Spinal cord (tissue), 10 donors: Measurements from ENCODE around the gene SNX13. TPM values are rescaled to one million over a fixed set of nuclear protein-coding genes. Genes with fewer than 3 reads are reported as not detected.
A peak's percentile ranks its signal among the peaks of the same experiment; 100 is the strongest.

ENCODE experiments used
- DNase-seq, 6 donors: peaks; one replicate each; pipeline versions ENCODE4 v3.0.0 to v3.0.0-alpha.2; 2013 to 2015; ENCODE audit warnings: low spot score in 6 of 6, low read depth in 4 of 6
- H3K27ac ChIP-seq: one replicate; pipeline ENCODE4 v1.5.1; 2013; ENCODE audit warnings: low read depth, low read length, control low read depth
- H3K27me3 ChIP-seq: one replicate; pipeline ENCODE4 v1.6.1; 2013; ENCODE audit warnings: low read length; ENCODE audit not compliant: control insufficient read depth, insufficient read depth
- H3K36me3 ChIP-seq: one replicate; pipeline ENCODE4 v1.6.1; 2013; ENCODE audit warnings: low read length; ENCODE audit not compliant: control insufficient read depth, insufficient read depth
- H3K4me1 ChIP-seq: one replicate; pipeline ENCODE4 v1.6.1; 2013; ENCODE audit warnings: low read length; ENCODE audit not compliant: control insufficient read depth, insufficient read depth
- H3K4me3 ChIP-seq: one replicate; pipeline ENCODE4 v1.5.1; 2013; ENCODE audit warnings: low read depth, low read length, control low read depth
- H3K9me3 ChIP-seq: one replicate; pipeline ENCODE4 v1.6.1; 2013; ENCODE audit warnings: low read length; ENCODE audit not compliant: control insufficient read depth, insufficient read depth
- WGBS: methylation state at CpG from one replicate; pipeline ENCODE4 v1.1.5; 2013; ENCODE audit warnings: missing lambda C conversion rate; ENCODE audit not compliant: insufficient coverage; 5-methylcytosine and 5-hydroxymethylcytosine counted together
- polyA plus RNA-seq, 2 donors: library from polyadenylated mRNA; unstranded; fragments of 120-200 nt; gene quantifications; one replicate each; pipeline ENCODE4 v1.2.1, GENCODE V29; 2013; ENCODE audit not compliant: insufficient read length in 2 of 2
- total RNA-seq, 2 donors: library from RNA; depleted of rRNA in 1 of 2; stranded (reverse); fragments of 120-200 nt in 1 of 2; fragments of >200 nt in 1 of 2; gene quantifications; one replicate each; pipeline versions ENCODE4 v1.2.3 to v1.2.4, GENCODE V29; 2013 to 2014
- donor health status: healthy.

Gene SNX13
- total and polyA plus RNA-seq, 4 donors, result 27.9 to 97.6 (median 56.7) TPM

GRCh38 chr7:17845197-17845547 lies 95.1 kb downstream of the SNX13 start:
- H3K4me3 ChIP-seq, result no peak overlapping the region
- peaks cover 6% of the 10 kb centered on the region for H3K36me3 ChIP-seq
- H3K27me3 ChIP-seq, result no peaks in the 10 kb centered on the region
- peaks cover 1% of the 10 kb centered on the region for H3K9me3 ChIP-seq
- 100% methylated on average over 1 of the region's 4 CpGs for WGBS
- DNase-seq, result no peak
- H3K27ac ChIP-seq, result no peak overlapping the region
- peaks cover 4% of the 10 kb centered on the region for H3K4me1 ChIP-seq

DNA sequence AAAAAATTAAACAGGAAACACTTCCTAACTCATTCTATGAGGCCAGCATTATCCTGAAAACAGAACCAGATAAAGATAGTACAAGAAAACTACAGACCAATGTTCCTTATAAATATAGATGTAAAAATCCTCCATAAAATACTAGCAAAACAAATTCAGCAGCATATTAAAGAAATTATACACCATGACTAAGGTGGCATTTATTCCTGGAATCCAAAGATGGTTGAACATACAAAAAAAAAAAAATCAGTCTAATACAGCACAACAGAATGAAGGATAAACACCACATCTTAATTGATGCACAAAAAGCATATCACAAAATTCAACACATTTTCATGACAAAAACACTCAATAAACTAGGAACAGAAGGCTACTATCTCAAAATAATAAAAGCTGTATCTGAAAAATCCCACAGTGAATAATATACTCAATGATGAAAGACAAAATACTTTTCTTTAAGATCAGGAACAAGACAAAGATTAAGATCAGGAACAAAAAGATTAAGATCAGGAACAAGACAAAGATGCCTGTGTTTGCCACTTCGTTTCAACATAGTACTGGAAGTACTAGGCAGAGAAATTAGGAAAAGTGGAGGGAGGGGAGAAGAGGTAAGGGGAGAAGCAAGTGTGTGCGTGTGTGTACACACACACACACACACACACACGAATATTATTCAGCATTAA lies 95.6 kb downstream of the SNX13 start:
- no peak overlapping the region for H3K4me3 ChIP-seq
- H3K27me3 ChIP-seq, result no peaks in the 10 kb centered on the region
- no CpG with 5 or more reads among the region's 3 CpGs for WGBS
- peaks cover 4% of the 10 kb centered on the region for H3K4me1 ChIP-seq
- H3K36me3 ChIP-seq, result peaks cover 6% of the 10 kb centered on the region
- DNase-seq, result no peak
- no peak overlapping the region for H3K27ac ChIP-seq
- H3K9me3 ChIP-seq, result peaks cover 1% of the 10 kb centered on the region

- Histone ChIP-seq H3K4me3 (no peak overlapping the region), H3K9me3 (peaks cover 1% of the 10 kb centered on the region), H3K36me3 (peaks cover 6% of the 10 kb centered on the region), H3K27me3 (no peaks in the 10 kb centered on the region), H3K27ac (no peak overlapping the region), H3K4me1 (peaks cover 4% of the 10 kb centered on the region)
- DNase-seq, result no peak
- WGBS, result no CpG with 5 or more reads among the region's 4 CpGs
These were observed 96.3 kb downstream of the SNX13 start for GRCh38 chr7:17844022-17844421.

DNA sequence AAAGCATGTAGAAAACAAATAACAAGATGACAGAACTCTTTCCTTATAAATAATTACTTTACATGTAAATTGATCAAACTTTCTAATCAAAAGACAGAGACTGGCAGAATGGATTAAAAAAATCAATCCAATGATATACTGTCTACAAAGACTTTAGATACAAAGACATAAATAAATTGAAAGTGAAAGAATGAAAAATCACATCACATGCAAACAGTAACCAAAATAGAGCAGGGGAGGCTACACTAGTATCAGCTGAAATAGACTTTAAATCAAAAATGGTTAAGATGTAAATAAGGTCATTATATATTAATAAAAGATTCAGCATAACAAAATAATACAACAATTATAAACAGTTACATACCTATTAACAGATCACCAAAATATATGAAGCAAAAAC lies 97.3 kb downstream of the SNX13 start:
- no peaks in the 10 kb centered on the region for H3K27me3 ChIP-seq
- no peak for DNase-seq
- H3K4me3 ChIP-seq, result no peak overlapping the region
- no peaks in the 10 kb centered on the region for H3K4me1 ChIP-seq
- no peaks in the 10 kb centered on the region for H3K36me3 ChIP-seq
- H3K27ac ChIP-seq, result no peak overlapping the region
- peaks cover 1% of the 10 kb centered on the region for H3K9me3 ChIP-seq

DNA sequence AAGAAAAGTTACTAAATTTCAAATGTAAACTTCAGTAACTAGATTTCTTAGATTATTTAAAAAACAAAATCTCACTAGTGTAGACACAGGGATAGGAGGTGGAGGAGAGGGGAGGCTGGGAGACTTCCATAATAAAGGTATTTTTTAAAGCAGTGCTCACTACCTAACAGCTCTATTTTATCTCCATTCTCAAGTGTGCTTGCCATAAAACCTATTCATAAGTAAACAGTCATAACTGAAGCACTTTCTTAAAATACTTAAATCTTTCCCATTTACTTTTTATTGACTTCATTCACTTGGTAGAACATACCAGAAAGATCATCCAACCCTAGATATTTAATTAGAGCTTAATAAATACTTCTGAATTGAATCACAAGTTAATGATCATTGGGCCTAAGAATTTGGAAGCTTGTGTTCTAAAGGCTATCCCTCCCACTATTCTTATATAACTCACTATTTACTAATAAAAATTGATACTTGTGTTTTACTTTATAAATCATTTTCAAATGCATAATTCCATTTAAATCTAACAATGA lies 107.4 kb downstream of the SNX13 start:
- Histone ChIP-seq H3K27ac (no peak overlapping the region), H3K4me1 (no peaks in the 10 kb centered on the region), H3K4me3 (no peak overlapping the region), H3K36me3 (no peaks in the 10 kb centered on the region), H3K9me3 (no peaks in the 10 kb centered on the region), H3K27me3 (no peaks in the 10 kb centered on the region)
- no peak for DNase-seq

DNA sequence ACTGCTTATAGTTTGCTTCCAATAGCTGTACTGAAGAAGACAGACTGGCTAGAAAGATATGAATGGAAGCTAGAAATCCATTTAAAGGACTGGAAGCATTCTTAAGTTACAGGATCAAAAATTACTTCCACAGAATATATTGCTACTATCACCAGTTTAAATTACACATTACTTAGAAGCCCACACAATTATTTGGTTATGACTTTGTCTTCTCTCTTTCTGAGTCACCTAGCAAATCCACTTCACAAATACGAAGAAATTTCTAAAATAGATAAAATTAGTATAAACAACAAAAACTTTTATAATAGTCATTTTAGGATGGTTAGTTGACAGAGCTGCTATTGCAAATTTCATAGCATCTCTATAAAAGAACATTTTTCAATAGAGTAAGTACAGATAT lies 108.1 kb downstream of the SNX13 start:
- H3K27me3 ChIP-seq, result no peaks in the 10 kb centered on the region
- no peaks in the 10 kb centered on the region for H3K36me3 ChIP-seq
- no peaks in the 10 kb centered on the region for H3K4me1 ChIP-seq
- no peak for DNase-seq
- H3K4me3 ChIP-seq, result no peak overlapping the region
- no CpG with 5 or more reads among the region's 1 CpG for WGBS
- no peaks in the 10 kb centered on the region for H3K9me3 ChIP-seq
- no peak overlapping the region for H3K27ac ChIP-seq

DNA sequence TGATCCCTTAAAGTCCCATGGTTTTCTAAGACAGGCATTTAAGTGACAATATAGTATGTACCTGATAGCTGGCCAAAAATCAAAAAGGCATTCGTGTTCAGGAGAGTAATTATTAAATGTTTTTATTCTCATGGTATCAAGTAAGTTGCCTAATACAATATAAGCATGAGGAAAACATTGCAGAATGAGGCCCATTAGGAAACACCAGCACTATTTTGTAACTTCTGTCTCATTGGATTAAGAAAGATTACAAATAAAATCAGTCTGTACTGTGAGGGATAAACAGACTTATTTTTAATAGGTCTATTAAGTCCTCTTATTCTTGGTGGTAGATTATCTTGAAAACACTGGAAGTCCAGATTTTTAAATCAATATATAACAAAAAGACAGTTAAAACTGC lies 110.1 kb downstream of the SNX13 start:
- Histone ChIP-seq H3K36me3 (no peaks in the 10 kb centered on the region), H3K9me3 (no peaks in the 10 kb centered on the region), H3K27ac (no peak overlapping the region), H3K4me3 (no peak overlapping the region), H3K27me3 (no peaks in the 10 kb centered on the region), H3K4me1 (no peaks in the 10 kb centered on the region)
- no peak for DNase-seq
- WGBS, result no CpG with 5 or more reads among the region's 1 CpG

DNA sequence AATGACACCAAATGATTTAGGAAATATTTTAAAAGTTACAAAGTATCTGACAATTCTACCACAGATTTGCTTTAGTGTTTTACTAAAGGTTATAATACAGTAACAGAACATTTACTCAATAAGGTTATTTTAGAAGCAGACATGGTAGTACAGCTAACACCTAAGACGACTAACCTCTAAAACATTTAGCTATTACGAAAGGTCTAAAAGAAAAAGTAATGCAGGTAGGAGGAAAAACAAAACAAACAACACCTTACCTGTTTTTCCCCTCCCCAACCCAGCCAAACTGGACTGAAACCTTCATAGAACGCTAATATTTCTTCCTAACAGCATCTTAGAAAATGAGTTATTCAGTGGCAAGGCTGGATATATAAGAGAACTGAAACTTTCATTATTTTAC lies 111.3 kb downstream of the SNX13 start:
- no peaks in the 10 kb centered on the region for H3K27me3 ChIP-seq
- no CpG with 5 or more reads among the region's 3 CpGs for WGBS
- H3K36me3 ChIP-seq, result peaks cover 3% of the 10 kb centered on the region
- H3K4me3 ChIP-seq, result no peak overlapping the region
- no peaks in the 10 kb centered on the region for H3K9me3 ChIP-seq
- no peak for DNase-seq
- no peaks in the 10 kb centered on the region for H3K4me1 ChIP-seq
- H3K27ac ChIP-seq, result no peak overlapping the region

GRCh38 chr7:17822547-17823173 lies 117.6 kb downstream of the SNX13 start:
- no CpG with 5 or more reads among the region's 3 CpGs for WGBS
- Histone ChIP-seq H3K4me3 (no peak overlapping the region), H3K27ac (no peak overlapping the region), H3K36me3 (peaks cover 3% of the 10 kb centered on the region), H3K27me3 (no peaks in the 10 kb centered on the region), H3K9me3 (no peaks in the 10 kb centered on the region), H3K4me1 (no peaks in the 10 kb centered on the region)
- peak in 1 of 6 donors; percentile 75 for DNase-seq

DNA sequence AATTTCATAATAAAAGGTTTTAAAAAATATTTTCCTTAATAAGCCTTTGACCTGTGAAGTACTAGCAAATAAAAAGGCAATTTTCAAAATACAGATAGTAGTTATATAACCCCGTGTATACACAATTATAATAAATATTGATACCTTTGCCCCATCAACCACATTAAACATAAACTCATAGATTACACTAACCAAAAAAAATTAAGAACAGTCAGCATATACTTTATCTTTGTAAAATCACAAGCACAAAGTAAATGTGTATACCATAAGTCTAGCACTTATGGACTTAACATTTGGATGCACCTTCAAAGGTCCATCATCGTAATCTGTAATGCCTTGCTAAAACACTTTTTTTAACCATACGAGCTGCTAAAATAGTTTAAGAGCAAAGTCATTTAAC lies 123.4 kb downstream of the SNX13 start:
- H3K4me3 ChIP-seq, result no peak overlapping the region
- WGBS, result 81% methylated on average over 2 of the region's 3 CpGs

More for the DNA sequence above, 123.4 kb downstream of the SNX13 start:
- Histone ChIP-seq H3K27ac (no peak overlapping the region), H3K27me3 (no peaks in the 10 kb centered on the region), H3K36me3 (peaks cover 3% of the 10 kb centered on the region), H3K9me3 (no peaks in the 10 kb centered on the region), H3K4me1 (no peaks in the 10 kb centered on the region)
- DNase-seq, result no peak
